Erythroblast (primary cell): ENCODE measurements around the gene B4GAT1.

Experiments used
- GATA1 ChIP-seq: IDR thresholded peaks from 2 replicates; pipeline ENCODE4 v1.6.1; 2011; ENCODE audit warnings: low read depth, mild to moderate bottlenecking, control low read depth, low read length, moderate library complexity
- POLR2A ChIP-seq: IDR thresholded peaks from 2 replicates; pipeline ENCODE4 v1.6.1; 2011; ENCODE audit warnings: mild to moderate bottlenecking, low read length

DNA sequence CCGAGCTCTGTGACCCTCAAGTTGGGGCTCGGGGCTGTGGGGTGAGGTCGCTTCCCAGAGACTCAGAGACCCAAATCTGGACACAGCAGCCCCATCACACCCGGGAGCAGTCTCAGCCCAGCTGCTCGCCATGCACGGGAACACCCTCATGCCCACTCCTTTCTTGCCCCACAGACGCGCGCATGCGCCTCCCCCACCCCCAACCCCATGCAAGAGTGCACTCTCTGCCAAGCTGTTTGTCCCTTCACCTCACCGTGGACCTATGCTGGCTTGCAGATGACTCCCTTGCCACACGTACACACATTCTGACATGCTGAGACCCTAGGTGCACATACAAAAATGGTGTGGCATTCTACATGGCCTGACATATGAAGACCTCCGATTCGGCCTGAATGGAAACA, 30.1 kb downstream of the B4GAT1 start:
- TF ChIP-seq POLR2A (no peak), GATA1 (no peak)
